HepG2 (cell line): ENCODE results near the gene ATXN1L. TPM values are rescaled to one million over a fixed set of nuclear protein-coding genes. Genes with fewer than 3 reads are reported as not detected.
A peak's percentile ranks its signal among the peaks of the same experiment; 100 is the strongest.

Experiments
- HNF1B ChIP-seq: sonication (generic); formaldehyde crosslinking; IDR thresholded peaks from 2 replicates; pipeline ENCODE4 v1.5.1; 2020; ENCODE audit warnings: mild to moderate bottlenecking, moderate library complexity, missing genetic modification reagents
- MIER3 ChIP-seq: IDR thresholded peaks from 2 replicates; pipeline ENCODE4 v1.6.1; 2016; ENCODE audit warnings: missing compliant biosample characterization, borderline replicate concordance
- MTA3 ChIP-seq: sonication (generic); formaldehyde crosslinking; IDR thresholded peaks from 2 replicates; pipeline ENCODE4 v1.4.0; 2020; ENCODE audit warnings: missing genetic modification reagents
- MXI1 ChIP-seq: IDR thresholded peaks from 3 replicates; pipeline ENCODE4 v1.6.1; 2012; ENCODE audit warnings: low read depth, low read length, inconsistent platforms, borderline replicate concordance
- POGK ChIP-seq: sonication (generic); formaldehyde crosslinking; conservative IDR thresholded peaks from 2 replicates; pipeline ENCODE4 v1.8.0; 2022; ENCODE audit warnings: mild to moderate bottlenecking, moderate library complexity, missing genetic modification reagents
- SKI ChIP-seq: fragments of 450-650 bp; IDR thresholded peaks from one replicate; pipeline ENCODE4 v1.6.1; 2018; ENCODE audit warnings: mild to moderate bottlenecking; ENCODE audit not compliant: partially characterized antibody
- TFDP1 ChIP-seq: IDR thresholded peaks from 2 replicates; pipeline ENCODE4 v1.6.1; 2016; ENCODE audit warnings: missing compliant biosample characterization, missing genetic modification reagents, borderline replicate concordance
- TSC22D2 ChIP-seq: sonication (generic); formaldehyde crosslinking; IDR thresholded peaks from 2 replicates; pipeline ENCODE4 v1.5.1; 2020; ENCODE audit warnings: missing genetic modification reagents, mild to moderate bottlenecking, borderline replicate concordance
- YEATS4 ChIP-seq: sonication (generic); formaldehyde crosslinking; IDR thresholded peaks from 2 replicates; pipeline ENCODE4 v1.4.0; 2020; ENCODE audit warnings: missing genetic modification reagents, borderline replicate concordance
- ZMYM3 ChIP-seq: sonication (generic); formaldehyde crosslinking; IDR thresholded peaks from 2 replicates; pipeline ENCODE4 v1.5.1; 2020; ENCODE audit warnings: mild to moderate bottlenecking, missing genetic modification reagents
- ZNF274 ChIP-seq: sonication (generic); formaldehyde crosslinking; IDR thresholded peaks from 2 replicates; pipeline ENCODE4 v1.5.1; 2020; ENCODE audit warnings: mild to moderate bottlenecking, missing genetic modification reagents
- polyA plus RNA-seq, 8 experiments: library from polyadenylated mRNA; depleted of rRNA in 3 of 8; stranded (reverse) in 7 of 8; unstranded in 1 of 8; fragments of >200 nt; fragmentation: Illumina TruSeq in 4 of 8; extraction: Trizol in 4 of 8; gene quantifications; 2 replicates each; pipeline versions ENCODE4 v1.2.1 to v1.2.3, GENCODE V29; 2011 to 2016; ENCODE audit warnings: low read depth in 4 of 8, missing spikeins in 1 of 8, mixed read lengths in 1 of 8; ENCODE audit not compliant: insufficient read depth in 1 of 8
- total RNA-seq, 5 experiments: library from RNA; depleted of rRNA; stranded (reverse); fragments of >200 nt; fragmentation: Illumina TruSeq; extraction: Trizol; gene quantifications; 2 replicates each; pipeline ENCODE4 v1.2.3, GENCODE V29; 2016; ENCODE audit warnings: low read depth in 1 of 5
- TF ChIP-seq, protein P1 (sequence below): IDR thresholded peaks from 2 replicates; pipeline ENCODE4 v1.6.1; 2016; ENCODE audit warnings: missing genetic modification reagents, missing compliant biosample characterization
- TF ChIP-seq, protein P2 (sequence below): sonication (generic); formaldehyde crosslinking; IDR thresholded peaks from 2 replicates; pipeline ENCODE4 v1.4.0; 2020; ENCODE audit warnings: missing genetic modification reagents
- TF ChIP-seq, protein P3 (sequence below): IDR thresholded peaks from 2 replicates; pipeline ENCODE4 v1.6.1; 2016
- TF ChIP-seq, protein P4 (sequence below): sonication (generic); formaldehyde crosslinking; IDR thresholded peaks from 2 replicates; pipeline ENCODE4 v1.4.0; 2020; ENCODE audit warnings: missing genetic modification reagents, borderline replicate concordance

The ATXN1L gene
- total and polyA plus RNA-seq, 2 of the 13 experiments (the other 11 are each of a cell fraction or from before 2014, with no cell fraction given), result 20.0 to 22.4 TPM

GRCh38 chr16:71883849-71884638, 38.3 kb downstream of the ATXN1L start, which contains the start of gene ZNF821 (continued):
- TF ChIP-seq POGK (CRISPR knock-in tag) (0 out of 2 replicates have a peak, but pooled peaks have one; percentile 28), HNF1B (peak; percentile 80), YEATS4 (CRISPR knock-in tag) (peak; percentile 89; the same call in 1 of the 2 replicates), TFDP1 (CRISPR knock-in tag) (no peak; the same call in none of the 2 replicates), MTA3 (CRISPR knock-in tag) (no peak), MXI1 (peak; percentile 11; the same call in 1 of the 3 replicates), ZMYM3 (CRISPR knock-in tag) (no peak), TSC22D2 (CRISPR knock-in tag) (no peak), SKI (peak; percentile 59), MIER3 (no peak), ZNF274 (CRISPR knock-in tag) (no peak; the same call in 1 of the 2 replicates)
- TF ChIP-seq, protein P1, sequence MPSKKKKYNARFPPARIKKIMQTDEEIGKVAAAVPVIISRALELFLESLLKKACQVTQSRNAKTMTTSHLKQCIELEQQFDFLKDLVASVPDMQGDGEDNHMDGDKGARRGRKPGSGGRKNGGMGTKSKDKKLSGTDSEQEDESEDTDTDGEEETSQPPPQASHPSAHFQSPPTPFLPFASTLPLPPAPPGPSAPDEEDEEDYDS (CRISPR knock-in tag), result no peak
- TF ChIP-seq, protein P2, sequence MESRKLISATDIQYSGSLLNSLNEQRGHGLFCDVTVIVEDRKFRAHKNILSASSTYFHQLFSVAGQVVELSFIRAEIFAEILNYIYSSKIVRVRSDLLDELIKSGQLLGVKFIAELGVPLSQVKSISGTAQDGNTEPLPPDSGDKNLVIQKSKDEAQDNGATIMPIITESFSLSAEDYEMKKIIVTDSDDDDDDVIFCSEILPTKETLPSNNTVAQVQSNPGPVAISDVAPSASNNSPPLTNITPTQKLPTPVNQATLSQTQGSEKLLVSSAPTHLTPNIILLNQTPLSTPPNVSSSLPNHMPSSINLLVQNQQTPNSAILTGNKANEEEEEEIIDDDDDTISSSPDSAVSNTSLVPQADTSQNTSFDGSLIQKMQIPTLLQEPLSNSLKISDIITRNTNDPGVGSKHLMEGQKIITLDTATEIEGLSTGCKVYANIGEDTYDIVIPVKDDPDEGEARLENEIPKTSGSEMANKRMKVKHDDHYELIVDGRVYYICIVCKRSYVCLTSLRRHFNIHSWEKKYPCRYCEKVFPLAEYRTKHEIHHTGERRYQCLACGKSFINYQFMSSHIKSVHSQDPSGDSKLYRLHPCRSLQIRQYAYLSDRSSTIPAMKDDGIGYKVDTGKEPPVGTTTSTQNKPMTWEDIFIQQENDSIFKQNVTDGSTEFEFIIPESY (CRISPR knock-in tag), result no peak
- TF ChIP-seq, protein P3, sequence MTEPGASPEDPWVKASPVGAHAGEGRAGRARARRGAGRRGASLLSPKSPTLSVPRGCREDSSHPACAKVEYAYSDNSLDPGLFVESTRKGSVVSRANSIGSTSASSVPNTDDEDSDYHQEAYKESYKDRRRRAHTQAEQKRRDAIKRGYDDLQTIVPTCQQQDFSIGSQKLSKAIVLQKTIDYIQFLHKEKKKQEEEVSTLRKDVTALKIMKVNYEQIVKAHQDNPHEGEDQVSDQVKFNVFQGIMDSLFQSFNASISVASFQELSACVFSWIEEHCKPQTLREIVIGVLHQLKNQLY (CRISPR knock-in tag), result no peak
- TF ChIP-seq, protein P4, sequence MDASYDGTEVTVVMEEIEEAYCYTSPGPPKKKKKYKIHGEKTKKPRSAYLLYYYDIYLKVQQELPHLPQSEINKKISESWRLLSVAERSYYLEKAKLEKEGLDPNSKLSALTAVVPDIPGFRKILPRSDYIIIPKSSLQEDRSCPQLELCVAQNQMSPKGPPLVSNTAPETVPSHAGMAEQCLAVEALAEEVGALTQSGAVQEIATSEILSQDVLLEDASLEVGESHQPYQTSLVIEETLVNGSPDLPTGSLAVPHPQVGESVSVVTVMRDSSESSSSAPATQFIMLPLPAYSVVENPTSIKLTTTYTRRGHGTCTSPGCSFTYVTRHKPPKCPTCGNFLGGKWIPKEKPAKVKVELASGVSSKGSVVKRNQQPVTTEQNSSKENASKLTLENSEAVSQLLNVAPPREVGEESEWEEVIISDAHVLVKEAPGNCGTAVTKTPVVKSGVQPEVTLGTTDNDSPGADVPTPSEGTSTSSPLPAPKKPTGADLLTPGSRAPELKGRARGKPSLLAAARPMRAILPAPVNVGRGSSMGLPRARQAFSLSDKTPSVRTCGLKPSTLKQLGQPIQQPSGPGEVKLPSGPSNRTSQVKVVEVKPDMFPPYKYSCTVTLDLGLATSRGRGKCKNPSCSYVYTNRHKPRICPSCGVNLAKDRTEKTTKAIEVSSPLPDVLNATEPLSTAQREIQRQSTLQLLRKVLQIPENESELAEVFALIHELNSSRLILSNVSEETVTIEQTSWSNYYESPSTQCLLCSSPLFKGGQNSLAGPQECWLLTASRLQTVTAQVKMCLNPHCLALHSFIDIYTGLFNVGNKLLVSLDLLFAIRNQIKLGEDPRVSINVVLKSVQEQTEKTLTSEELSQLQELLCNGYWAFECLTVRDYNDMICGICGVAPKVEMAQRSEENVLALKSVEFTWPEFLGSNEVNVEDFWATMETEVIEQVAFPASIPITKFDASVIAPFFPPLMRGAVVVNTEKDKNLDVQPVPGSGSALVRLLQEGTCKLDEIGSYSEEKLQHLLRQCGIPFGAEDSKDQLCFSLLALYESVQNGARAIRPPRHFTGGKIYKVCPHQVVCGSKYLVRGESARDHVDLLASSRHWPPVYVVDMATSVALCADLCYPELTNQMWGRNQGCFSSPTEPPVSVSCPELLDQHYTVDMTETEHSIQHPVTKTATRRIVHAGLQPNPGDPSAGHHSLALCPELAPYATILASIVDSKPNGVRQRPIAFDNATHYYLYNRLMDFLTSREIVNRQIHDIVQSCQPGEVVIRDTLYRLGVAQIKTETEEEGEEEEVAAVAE (CRISPR knock-in tag), result no peak
